H1 (cell line): Measurements from ENCODE around the gene CDC42EP3.

ENCODE experiments used
- BCL11A ChIP-seq, 2 experiments: IDR thresholded peaks; one replicate each; pipeline ENCODE4 v1.6.1; 2011; ENCODE audit warnings: low read depth in 2 of 2, low read length in 2 of 2, mild to moderate bottlenecking in 2 of 2
- CTCF ChIP-seq, 3 experiments: IDR thresholded peaks; 1 replicate in 2 of 3; 2 replicates in 1 of 3; pipeline versions ENCODE4 v1.5.1 to v1.6.1; 2011; ENCODE audit warnings: low read length in 3 of 3, mild to moderate bottlenecking in 3 of 3, inconsistent platforms in 2 of 3, low read depth in 1 of 3, moderate library complexity in 1 of 3; ENCODE audit not compliant: insufficient read depth in 1 of 3; ENCODE audit errors: control extremely low read depth in 1 of 3
- POLR2A ChIP-seq, 2 experiments: IDR thresholded peaks; 1 replicate in 1 of 2; 2 replicates in 1 of 2; pipeline ENCODE4 v1.6.1; 2011; ENCODE audit warnings: low read depth in 2 of 2, low read length in 2 of 2, mild to moderate bottlenecking in 2 of 2; ENCODE audit errors: control extremely low read depth in 1 of 2
- RAD21 ChIP-seq, 2 experiments: IDR thresholded peaks in 1 of 2; conservative IDR thresholded peaks in 1 of 2; 2 replicates each; pipeline ENCODE4 v1.6.1; 2011; ENCODE audit warnings: low read depth in 2 of 2, low read length in 2 of 2, improper control_type of control experiment in 1 of 2, inconsistent platforms in 1 of 2, mild to moderate bottlenecking in 1 of 2, moderate library complexity in 1 of 2
- SP2 ChIP-seq: IDR thresholded peaks from 2 replicates; pipeline ENCODE4 v1.6.1; 2012; ENCODE audit warnings: mild to moderate bottlenecking, low read length, inconsistent platforms
- TEAD4 ChIP-seq: IDR thresholded peaks from 2 replicates; pipeline ENCODE4 v1.6.1; 2012; ENCODE audit warnings: low read depth, low read length, inconsistent platforms, mixed read lengths
- ZNF274 ChIP-seq: IDR thresholded peaks from 2 replicates; pipeline ENCODE4 v1.7.0; 2012; ENCODE audit warnings: low read length, borderline replicate concordance; ENCODE audit errors: extremely low read depth

- TF ChIP-seq POLR2A (IDR thresholded peaks at IDR 0.05; ENCODE audit: control extremely low read depth in 1 of 2, low read depth in 2 of 2, low read length in 2 of 2) (no peak), CTCF (IDR thresholded peaks at IDR 0.05; ENCODE audit: control extremely low read depth in 1 of 3, insufficient read depth in 1 of 3, low read depth in 1 of 3, low read length in 3 of 3) (no peak), RAD21 (IDR thresholded peaks at IDR 0.05 in 1 of 2, conservative IDR thresholded peaks at IDR 0.05 in 1 of 2; ENCODE audit: low read depth in 2 of 2, low read length in 2 of 2) (no peak), ZNF274 (no peak), SP2 (no peak), BCL11A (IDR thresholded peaks at IDR 0.05; ENCODE audit: low read depth in 2 of 2, low read length in 2 of 2) (no peak), TEAD4 (no peak)
Measured at GRCh38 chr2:37612382-37612781, 59.1 kb downstream of the CDC42EP3 start.
